HK-2 (cell line): ENCODE measurements around the gene PTPRG.

Experiments used
- DNase-seq: peaks from one replicate; pipeline ENCODE4 v3.0.0-alpha.2; 2018; ENCODE audit not compliant: unreplicated experiment

PTPRG gene

GRCh38 chr3:61894988-61895935 is 333.9 kb downstream of the PTPRG start:
- DNase-seq = peak; percentile 80

DNA sequence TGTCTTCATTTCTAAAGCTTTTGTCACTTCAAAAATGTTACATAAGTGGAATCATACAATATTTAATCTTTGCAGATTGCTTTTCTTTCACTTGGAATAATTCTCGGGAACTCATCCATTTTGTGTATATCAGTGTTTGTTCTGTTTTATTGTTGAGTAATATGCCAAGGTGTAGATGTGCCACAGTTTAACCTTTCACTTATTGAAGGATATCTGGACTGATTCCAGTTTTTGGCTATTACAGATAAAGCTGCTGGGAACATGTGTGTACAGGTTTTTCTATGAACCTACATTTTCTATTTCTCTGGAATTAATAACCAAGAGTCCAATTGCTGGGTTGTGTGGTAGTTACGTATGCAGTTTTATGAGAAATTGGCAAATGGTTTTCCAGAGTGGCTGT is 334.9 kb downstream of the PTPRG start:
- no peak for DNase-seq

DNA sequence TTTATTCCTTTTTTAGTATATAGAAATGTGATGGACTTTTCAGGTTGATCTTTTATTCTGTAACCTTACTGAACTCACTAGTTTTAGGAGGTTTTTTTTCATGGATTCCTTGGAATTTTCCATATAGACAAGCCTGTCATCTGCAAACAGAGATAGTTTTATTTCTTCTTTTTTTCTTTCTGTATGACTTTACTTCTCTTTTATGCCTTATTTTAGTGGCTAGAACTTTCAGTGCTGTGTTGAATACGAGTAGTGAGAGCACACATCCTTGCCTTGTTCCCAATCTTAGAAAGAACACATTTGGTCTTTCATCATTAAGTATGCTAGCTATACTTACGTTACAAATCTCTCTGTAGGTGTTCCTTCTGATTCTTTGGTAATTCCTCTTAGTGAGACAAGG is 336.5 kb downstream of the PTPRG start:
- no peak for DNase-seq

DNA sequence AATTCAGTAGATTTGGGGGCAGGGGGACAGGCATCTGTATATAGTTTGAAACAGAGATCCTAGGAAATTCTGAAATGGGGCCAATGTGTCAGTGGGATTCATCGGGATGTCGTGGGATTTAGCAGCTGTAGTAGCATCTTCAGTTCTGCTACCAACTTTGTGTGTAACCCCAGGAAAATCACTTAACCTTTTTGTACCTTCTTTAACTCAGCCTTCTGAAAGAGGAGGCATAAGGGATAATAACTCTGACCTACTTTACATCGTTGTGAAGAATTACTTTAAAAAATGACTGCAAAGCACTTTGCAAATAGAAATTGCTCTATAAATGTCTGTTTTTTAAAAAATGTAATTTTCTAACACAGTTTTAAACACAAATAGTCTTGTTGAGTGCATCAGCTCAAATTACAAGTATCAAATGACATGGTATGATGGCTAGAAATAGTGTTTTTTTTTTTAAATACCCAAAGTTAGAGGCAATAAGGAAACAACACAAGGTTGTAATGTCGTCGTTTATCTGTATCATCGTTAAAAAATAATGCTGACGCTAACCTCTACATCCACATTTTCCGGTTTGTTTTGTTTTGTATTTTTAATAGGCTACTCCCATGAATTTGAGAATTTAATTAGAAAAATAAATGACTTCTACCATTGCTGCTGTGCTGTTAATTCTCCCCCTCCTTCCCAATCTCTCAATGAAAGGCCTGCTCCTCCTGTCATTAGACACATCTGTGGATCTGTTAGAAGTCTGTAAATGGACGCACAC is 338.5 kb downstream of the PTPRG start:
- DNase-seq = no peak

- DNase-seq = no peak
Measured at GRCh38 chr3:61901496-61901895, 340.1 kb downstream of the PTPRG start.

GRCh38 chr3:61901986-61902385 is 340.6 kb downstream of the PTPRG start:
- no peak for DNase-seq

- DNase-seq = no peak
Measured at GRCh38 chr3:61903074-61903473, 341.7 kb downstream of the PTPRG start.

DNA sequence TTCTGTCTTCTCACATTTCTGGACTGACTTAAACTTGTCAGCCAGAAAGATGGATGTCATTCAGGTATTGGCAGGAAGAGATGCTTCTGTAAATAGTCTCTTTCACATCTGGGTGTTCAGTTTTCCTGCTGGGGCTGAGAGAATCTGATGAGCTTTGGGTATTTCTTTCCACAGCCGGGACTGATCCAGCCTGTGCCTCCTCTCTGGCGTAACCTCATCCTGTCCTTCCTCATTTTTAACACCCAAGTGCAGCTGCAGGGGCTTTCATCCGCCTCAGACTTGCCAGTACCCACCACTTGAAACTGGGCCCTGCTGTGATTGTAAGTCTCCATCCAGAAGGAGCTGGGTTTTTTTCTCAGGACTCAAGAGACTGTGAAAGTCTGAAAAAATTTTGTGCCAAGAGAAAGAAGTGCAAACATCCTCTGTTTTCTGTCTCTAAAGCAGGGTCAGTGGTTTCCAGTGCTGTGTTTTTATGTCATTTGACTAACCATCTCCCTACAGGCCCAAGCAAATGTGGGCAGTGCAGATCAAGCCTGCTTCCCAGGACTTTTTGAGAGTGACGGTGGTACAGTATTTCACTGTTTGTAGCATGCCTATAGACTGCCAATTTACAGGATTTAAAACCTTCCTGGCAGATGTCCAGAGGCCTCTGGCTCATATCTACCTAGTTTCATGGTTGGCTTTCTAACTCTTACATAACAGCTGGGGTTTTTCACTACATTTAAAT is 342.7 kb downstream of the PTPRG start:
- no peak for DNase-seq

- no peak for DNase-seq
Measured at GRCh38 chr3:61907210-61907795, 345.9 kb downstream of the PTPRG start.

GRCh38 chr3:61908382-61908781 is 347.0 kb downstream of the PTPRG start:
- no peak for DNase-seq

GRCh38 chr3:61910732-61911131 is 349.4 kb downstream of the PTPRG start:
- no peak for DNase-seq

GRCh38 chr3:61912158-61912557 is 350.8 kb downstream of the PTPRG start:
- no peak for DNase-seq

DNA sequence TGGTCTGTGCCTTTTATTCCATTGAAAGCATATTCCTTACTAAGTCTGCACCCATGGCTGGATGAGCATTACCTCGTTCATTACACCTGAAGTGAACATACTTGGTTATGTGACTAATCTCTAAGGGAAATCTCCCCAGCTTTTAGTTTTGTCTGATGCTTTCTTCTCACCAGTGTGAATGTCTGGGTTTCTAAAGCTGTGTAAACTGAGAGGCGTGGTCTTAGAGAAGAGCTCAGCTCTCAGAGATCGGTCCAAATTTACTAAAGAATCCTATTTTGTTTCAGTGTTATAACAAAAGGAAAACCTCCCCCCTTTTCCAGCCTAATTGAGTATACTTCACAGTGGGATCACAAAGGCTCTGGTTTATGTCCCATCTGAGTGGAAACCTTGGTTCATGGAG is 352.3 kb downstream of the PTPRG start:
- DNase-seq = no peak

DNA sequence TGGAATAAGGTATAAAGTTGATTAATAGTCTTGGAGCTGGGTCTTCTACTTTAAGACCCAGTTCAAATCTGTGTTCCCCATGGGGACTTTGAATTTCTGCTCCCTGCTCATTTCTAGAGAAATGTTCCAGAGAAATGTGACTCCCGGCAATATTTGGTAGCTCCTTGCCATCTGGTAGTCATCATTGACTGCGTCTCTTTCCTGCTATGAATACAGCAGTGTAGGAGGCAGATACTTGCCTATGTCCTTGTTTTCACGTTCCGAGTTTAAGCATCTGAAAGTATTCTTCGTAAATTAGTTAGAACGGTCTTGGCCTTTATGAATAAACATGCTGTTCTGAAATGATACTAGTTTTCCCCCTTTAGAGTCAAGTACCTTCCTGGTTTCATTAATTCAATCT is 352.9 kb downstream of the PTPRG start:
- no peak for DNase-seq

DNA sequence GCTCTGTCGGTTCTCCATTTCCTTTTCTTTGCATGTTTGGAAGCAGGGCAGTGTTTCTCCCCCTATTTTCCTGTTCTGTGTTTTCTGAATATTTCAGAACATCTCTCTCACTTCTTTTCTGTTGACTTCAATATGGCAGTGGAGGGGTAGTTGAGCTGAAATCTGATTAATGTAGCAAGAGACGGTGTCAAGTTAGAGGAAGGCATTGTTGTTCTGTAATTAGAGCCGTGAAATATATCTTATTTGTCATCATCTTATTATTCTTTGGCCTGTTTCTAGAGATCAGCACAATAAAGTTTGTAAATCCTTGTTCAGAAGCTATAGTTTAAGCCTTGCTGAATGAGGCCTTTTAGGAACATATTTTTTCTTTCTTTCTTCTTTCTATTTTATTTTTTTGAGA is 353.9 kb downstream of the PTPRG start:
- DNase-seq = no peak

DNA sequence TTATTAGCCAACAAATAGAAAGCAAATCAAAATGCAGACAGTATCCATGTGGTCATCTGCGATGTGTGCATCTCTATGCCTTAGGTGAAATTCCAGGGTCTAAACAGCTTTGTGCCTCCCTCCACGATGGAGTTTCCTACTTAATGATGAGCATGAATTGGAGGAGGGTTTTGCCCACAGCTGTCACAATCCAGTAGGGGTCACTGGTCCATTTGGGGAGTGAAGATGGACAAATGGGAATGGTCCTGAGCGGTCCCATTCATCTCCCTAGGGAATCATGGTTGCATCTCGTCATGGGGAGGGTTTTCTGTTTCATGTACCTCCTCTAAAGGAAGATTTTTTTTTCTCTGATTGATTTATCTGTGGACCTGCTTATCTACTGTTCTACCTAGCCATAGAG is 358.0 kb downstream of the PTPRG start:
- DNase-seq = no peak

DNA sequence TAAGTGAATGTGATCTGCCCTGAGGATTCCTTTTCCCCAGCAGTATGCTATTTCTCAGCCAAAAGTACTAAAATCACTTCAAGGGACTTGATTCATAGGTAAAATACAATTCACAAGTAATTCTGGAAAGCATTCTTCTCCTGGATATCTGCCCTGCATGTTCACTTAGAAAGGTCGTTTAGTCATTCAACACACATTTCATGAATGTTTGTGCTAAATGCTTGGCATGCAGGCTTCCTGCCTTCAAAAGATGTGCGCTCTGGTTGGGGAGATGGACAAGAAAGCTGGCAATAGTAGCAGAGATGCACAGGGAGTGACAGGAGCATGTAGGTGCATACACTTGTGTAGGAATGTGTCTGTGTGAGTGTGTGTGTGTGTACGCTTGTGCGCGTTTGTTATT is 360.7 kb downstream of the PTPRG start:
- DNase-seq = no peak

DNA sequence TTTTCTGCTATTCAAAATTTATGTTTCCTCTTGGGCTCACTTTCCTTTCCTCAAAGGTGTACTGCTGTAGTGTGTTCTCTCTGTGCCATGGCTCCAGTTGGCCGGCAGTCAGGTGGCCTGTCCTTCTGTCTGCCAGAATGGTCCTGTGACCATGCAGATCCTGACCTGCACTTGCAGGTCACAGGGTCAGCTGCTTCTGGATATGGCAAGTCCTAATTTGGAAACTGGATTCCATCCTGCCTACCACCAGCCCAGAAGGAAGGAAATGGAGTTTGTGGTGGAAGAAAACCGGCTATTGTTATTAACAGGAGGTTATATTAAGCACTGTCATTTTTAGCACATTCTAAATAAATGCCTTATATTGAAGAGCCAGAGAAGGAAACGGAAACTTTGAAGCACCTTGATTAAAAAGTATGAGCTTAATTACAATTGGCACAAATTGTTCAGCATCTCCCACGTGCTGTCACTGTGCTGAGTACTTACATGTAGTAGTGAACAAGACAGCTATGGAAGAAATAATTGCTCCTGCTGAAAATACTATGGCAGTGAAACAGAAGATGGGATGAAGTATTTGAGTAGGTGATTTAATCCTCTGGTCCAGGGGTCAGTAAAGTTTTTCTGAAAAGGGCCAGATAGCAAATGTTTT is 362.8 kb downstream of the PTPRG start:
- no peak for DNase-seq

DNA sequence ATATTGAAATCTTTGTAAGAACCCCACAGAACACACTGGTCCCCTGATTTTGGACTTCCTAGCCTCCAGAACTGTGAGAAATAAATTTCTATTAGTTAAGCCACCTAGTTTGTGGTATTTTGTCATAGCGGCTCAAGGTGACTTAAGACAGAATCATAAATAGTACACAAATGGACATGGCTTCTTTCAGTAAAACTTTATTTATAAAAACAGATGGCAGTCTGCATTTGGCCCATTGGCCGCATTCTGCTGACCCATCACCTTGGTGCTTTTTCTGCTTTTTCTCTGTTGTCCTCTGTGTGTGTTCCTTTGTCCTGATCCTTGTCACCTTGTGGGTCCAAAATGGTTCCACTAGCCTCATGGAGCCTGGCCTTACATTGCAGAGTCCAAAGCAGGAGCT is 363.6 kb downstream of the PTPRG start:
- no peak for DNase-seq

- DNase-seq = no peak
Measured at GRCh38 chr3:61925721-61926120, 364.4 kb downstream of the PTPRG start.

- DNase-seq = no peak
Measured at GRCh38 chr3:61926923-61927322, 365.6 kb downstream of the PTPRG start.
